Endodermal cell (in vitro differentiated cells): ENCODE measurements around the gene CERS1. TPM values are rescaled to one million over a fixed set of nuclear protein-coding genes. Genes with fewer than 3 reads are reported as not detected.
A peak's percentile ranks its signal among the peaks of the same experiment; 100 is the strongest.

ENCODE experiments used
- DNase-seq: peaks from one replicate; pipeline ENCODE4 v3.0.0-alpha.2; 2017
- H3K27ac ChIP-seq: 2 replicates; pipeline ENCODE4 v1.5.1; 2013; ENCODE audit warnings: mild to moderate bottlenecking, low read depth, low read length, moderate library complexity
- H3K27me3 ChIP-seq: 2 replicates; pipeline ENCODE4 v1.6.1; 2013; ENCODE audit warnings: mild to moderate bottlenecking, low read length, moderate library complexity; ENCODE audit not compliant: insufficient read depth, control insufficient read depth, poor library complexity, severe bottlenecking
- H3K36me3 ChIP-seq: 2 replicates; pipeline ENCODE4 v1.7.0; 2013; ENCODE audit warnings: mild to moderate bottlenecking, low read length, moderate library complexity; ENCODE audit not compliant: control insufficient read depth, insufficient read depth
- H3K4me1 ChIP-seq: one replicate; pipeline ENCODE4 v1.7.0; 2013; ENCODE audit warnings: low read length; ENCODE audit not compliant: control insufficient read depth, insufficient read depth
- H3K4me3 ChIP-seq: 2 replicates; pipeline ENCODE4 v1.5.1; 2013; ENCODE audit warnings: mild to moderate bottlenecking, low read length, moderate library complexity
- H3K9ac ChIP-seq: 2 replicates; pipeline ENCODE4 v1.6.1; 2013; ENCODE audit warnings: mild to moderate bottlenecking, low read length, moderate library complexity; ENCODE audit not compliant: poor library complexity, severe bottlenecking; ENCODE audit errors: extremely low read depth
- H3K9me3 ChIP-seq: 2 replicates; pipeline ENCODE4 v1.6.1; 2013; ENCODE audit warnings: mild to moderate bottlenecking, low read length, moderate library complexity; ENCODE audit not compliant: control insufficient read depth
- H3K27ac Mint-ChIP-seq: 2 replicates; pipeline ENCODE4 v1.8.0; 2020; ENCODE audit warnings: mixed read lengths
- H3K27me3 Mint-ChIP-seq: 2 replicates; pipeline ENCODE4 v1.8.0; 2021; ENCODE audit warnings: mild to moderate bottlenecking, mixed read lengths; ENCODE audit not compliant: insufficient read depth
- H3K36me3 Mint-ChIP-seq: 2 replicates; pipeline ENCODE4 v1.8.0; 2020; ENCODE audit warnings: low read depth, mixed read lengths
- H3K4me1 Mint-ChIP-seq: 2 replicates; pipeline ENCODE4 v1.8.0; 2020; ENCODE audit warnings: mixed read lengths
- H3K4me3 Mint-ChIP-seq: 2 replicates; pipeline ENCODE4 v1.8.0; 2020; ENCODE audit warnings: mild to moderate bottlenecking, moderate library complexity, mixed read lengths
- H3K9me3 Mint-ChIP-seq: 2 replicates; pipeline ENCODE4 v1.8.0; 2020; ENCODE audit warnings: mild to moderate bottlenecking, mixed read lengths
- CTCF ChIP-seq: fragments of 200-600 bp; sonication (generic); conservative IDR thresholded peaks from 2 replicates; pipeline ENCODE4 v1.5.0; 2021; ENCODE audit warnings: antibody characterized with exemption, mild to moderate bottlenecking
- WGBS, 2 experiments: methylation state at CpG; one replicate each; pipeline versions ENCODE4 v1.1.5 to v1.1.7; 2013; ENCODE audit warnings: missing lambda C conversion rate in 2 of 2, mixed read lengths in 1 of 2; ENCODE audit not compliant: insufficient coverage in 1 of 2, insufficient read length in 1 of 2; 5-methylcytosine and 5-hydroxymethylcytosine counted together
- total RNA-seq, 2 donors: library from RNA; stranded (reverse); fragmentation: NEBNext Ultra II Directional in 1 of 2; extraction: Animal tissue kit (Norgen Biotek cat#: 25700) in 1 of 2; gene quantifications; 2 replicates in 1 of 2; 3 replicates in 1 of 2; pipeline ENCODE4 v1.2.1, GENCODE V29; 2021

The CERS1 gene
- total RNA-seq, 2 donors from 2014 or later = 16.6 to 25.5 TPM

GRCh38 chr19:18921593-18921992 is 25.6 kb upstream of the CERS1 start:
- Mint-ChIP-seq H3K36me3 (peaks cover 36% of the 10 kb centered on the region), H3K4me1 (peaks cover 4% of the 10 kb centered on the region), H3K9me3 (no peaks in the 10 kb centered on the region), H3K27ac (no peak overlapping the region), H3K27me3 (no peaks in the 10 kb centered on the region), H3K4me3 (peak overlapping the region; percentile 95)
- Histone ChIP-seq H3K4me3 (no peak overlapping the region), H3K9me3 (no peaks in the 10 kb centered on the region), H3K4me1 (no peaks in the 10 kb centered on the region), H3K27me3 (no peaks in the 10 kb centered on the region), H3K36me3 (peaks cover 20% of the 10 kb centered on the region), H3K27ac (no peak overlapping the region), H3K9ac (no peak overlapping the region)
- TF ChIP-seq CTCF = no peak
- WGBS, 2 experiments = 91 to 96% methylated on average over 10 to 17 of the region's 17 CpGs
- DNase-seq = no peak

GRCh38 chr19:18920400-18920799 is 24.4 kb upstream of the CERS1 start:
- no peaks in the 10 kb centered on the region for H3K4me1 ChIP-seq
- H3K4me3 ChIP-seq = peak overlapping the region; percentile 97
- TF ChIP-seq CTCF = no peak
- DNase-seq = no peak
- H3K4me3 Mint-ChIP-seq = peak overlapping the region; percentile 95
- no peaks in the 10 kb centered on the region for H3K9me3 Mint-ChIP-seq
- peaks cover 31% of the 10 kb centered on the region for H3K36me3 Mint-ChIP-seq
- H3K9me3 ChIP-seq = no peaks in the 10 kb centered on the region
- H3K4me1 Mint-ChIP-seq = peaks cover 4% of the 10 kb centered on the region
- H3K27ac ChIP-seq = no peak overlapping the region
- peak overlapping the region; percentile 75 for H3K9ac ChIP-seq
- H3K27me3 Mint-ChIP-seq = no peaks in the 10 kb centered on the region
- peaks cover 20% of the 10 kb centered on the region for H3K36me3 ChIP-seq
- 77 to 80% methylated on average over 8 to 9 of the region's 9 CpGs for WGBS, 2 experiments
- no peaks in the 10 kb centered on the region for H3K27me3 ChIP-seq
- peak overlapping the region; percentile 91 for H3K27ac Mint-ChIP-seq

GRCh38 chr19:18919900-18920214 is 23.9 kb upstream of the CERS1 start:
- no peak for TF ChIP-seq CTCF
- Histone ChIP-seq H3K27ac (no peak overlapping the region), H3K4me3 (peak overlapping the region; percentile 97), H3K4me1 (no peaks in the 10 kb centered on the region), H3K9me3 (no peaks in the 10 kb centered on the region), H3K9ac (peak overlapping the region; percentile 75), H3K27me3 (no peaks in the 10 kb centered on the region), H3K36me3 (peaks cover 24% of the 10 kb centered on the region)
- peaks cover 35% of the 10 kb centered on the region for H3K36me3 Mint-ChIP-seq
- H3K9me3 Mint-ChIP-seq = no peaks in the 10 kb centered on the region
- H3K4me1 Mint-ChIP-seq = peaks cover 4% of the 10 kb centered on the region
- H3K4me3 Mint-ChIP-seq = peak overlapping the region; percentile 95
- H3K27ac Mint-ChIP-seq = peak overlapping the region; percentile 91
- no peaks in the 10 kb centered on the region for H3K27me3 Mint-ChIP-seq
- 1 to 4% methylated on average over 13 to 15 of the region's 15 CpGs for WGBS, 2 experiments
- no peak for DNase-seq
